ENCODE measurements around the gene VPS9D1.
"Not testable (repeated sequence)": the region's sequence is repeated elsewhere in the genome, so short reads cannot be mapped to it uniquely, and the experiment has no call there.

- TF ChIP-seq SUZ12 (IDR thresholded peaks at IDR 0.05; ENCODE audit: extremely low read depth, insufficient read depth, insufficient read length); ZNF274 (IDR thresholded peaks at IDR 0.05; ENCODE audit: low read depth, low read length): not testable (repeated sequence)
Observed at GRCh38 chr16:89698717-89699116, 22.0 kb downstream of the VPS9D1 start.

All from NT2/D1 (cell line).